Activated CD4-positive, alpha-beta T cell treated with anti-CD3 and anti-CD28 coated beads, Interleukin-10, Interleukin-2, amounts not matched to agents 100 ng/mL and 50 ng/mL, durations not matched to agents 16 hours and 8 hours (primary cell): ENCODE measurements around the gene SCYGR3.

Experiments
- DNase-seq: peaks from one replicate; pipeline ENCODE4 v3.0.0-alpha.2; 2020

The SCYGR3 gene, protein sequence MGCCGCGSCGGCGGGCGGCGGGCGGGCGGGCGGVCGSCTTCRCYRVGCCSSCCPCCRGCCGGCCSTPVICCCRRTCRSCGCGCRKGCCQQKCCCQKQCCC

DNA sequence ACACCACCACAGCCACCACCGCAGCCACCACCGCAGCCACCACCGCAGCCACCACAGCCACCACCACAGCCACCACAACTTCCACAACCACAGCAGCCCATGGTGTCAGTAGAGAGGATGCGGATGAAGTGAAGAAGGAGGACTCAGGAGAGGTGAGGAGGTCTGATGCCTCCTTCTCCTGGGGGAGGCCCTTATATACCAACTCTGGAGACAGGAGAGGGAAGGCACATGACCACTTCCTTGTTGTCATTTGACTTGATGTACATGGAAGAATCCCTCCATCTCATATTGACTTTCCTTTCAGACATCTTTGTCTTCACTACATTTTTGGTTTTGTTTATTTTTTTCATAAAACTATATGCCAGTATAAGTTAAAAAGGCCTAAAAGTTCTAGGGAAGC, at the start of gene SCYGR3:
Gene SCYGR3 (minus strand): TSS at position 101 of the 400 bp plus-strand sequence. CDS start 0 bp downstream, at position 101.
- DNase-seq: no peak

DNA sequence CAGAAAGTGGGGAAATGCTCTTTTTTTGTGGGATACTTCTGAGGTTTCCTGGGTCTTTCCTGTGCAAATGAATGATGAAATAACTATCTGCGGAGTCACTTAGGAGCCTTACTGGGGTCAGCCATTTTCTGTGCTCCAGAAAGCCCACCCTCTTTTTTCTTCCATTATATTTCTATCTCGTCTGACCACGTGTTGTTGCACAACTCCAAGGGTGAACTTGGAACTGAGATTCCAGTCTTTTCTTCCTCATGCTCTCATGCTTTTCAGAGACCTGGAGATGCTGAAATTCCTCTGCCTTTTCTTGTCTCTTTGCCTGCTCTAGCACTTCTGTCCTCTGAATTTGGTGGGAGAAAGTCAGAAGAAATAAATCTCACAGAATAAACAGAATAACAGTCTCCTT, 47.2 kb upstream of the SCYGR3 start:
- DNase-seq: no peak

DNA sequence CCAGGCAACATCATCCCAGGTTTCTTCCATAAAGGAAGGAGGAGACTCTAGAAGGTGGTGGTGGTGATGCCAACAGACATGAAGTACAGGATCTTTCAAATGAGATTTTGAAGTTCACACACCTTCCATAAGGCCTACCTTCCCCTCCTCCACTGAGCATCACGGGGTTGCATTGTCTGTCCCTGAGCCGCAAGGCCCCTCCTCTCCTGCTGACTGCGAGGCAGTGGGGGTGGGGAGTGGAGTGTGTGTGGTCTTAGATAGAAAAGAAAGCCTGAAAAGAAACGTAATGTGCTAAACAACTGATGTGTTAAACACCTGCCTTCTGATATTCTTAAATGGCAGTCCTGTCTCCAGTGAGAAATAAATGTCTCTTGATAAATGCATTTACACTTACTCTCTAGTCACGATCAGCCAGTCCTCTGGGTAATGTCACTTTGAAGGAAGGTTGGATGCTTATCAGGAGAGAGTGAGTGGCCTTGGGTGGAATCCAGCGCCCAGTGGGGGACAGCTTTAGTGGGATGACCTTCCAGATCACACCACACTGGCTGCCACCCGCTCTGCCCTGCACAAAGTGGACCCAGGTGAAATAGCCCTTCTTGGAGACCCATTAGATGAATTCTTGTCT, 46.5 kb upstream of the SCYGR3 start:
- DNase-seq: no peak

DNA sequence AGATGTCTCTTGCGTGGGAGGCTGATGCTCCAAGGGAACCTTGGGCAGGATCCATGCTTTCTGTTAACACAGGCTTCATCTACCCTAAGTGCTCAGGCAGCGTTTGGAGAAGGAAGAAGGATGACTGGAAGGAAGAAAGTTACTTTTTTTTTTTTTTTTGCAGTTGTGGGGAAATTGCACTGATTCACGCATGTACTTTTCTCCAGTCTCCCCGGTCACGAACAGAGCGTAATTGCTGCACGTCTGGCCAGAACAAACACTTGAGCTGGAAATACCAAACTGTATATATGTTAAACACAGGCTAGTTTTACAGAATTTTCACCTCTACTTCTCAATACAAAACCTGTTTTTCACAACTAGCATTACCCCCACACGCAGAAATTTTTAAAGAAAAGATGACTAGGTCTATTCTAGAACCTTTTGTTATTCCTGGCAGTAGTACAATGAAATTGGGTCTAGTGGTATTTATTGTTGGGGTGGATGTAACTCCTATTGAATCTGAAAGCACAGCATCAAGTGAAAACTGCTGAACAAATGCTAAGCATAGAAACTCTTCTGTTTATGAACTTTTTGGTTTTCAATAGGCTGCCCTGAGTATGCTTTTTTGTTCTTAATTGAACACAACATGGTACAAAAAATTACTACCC, 42.7 kb upstream of the SCYGR3 start:
- DNase-seq: no peak

DNA sequence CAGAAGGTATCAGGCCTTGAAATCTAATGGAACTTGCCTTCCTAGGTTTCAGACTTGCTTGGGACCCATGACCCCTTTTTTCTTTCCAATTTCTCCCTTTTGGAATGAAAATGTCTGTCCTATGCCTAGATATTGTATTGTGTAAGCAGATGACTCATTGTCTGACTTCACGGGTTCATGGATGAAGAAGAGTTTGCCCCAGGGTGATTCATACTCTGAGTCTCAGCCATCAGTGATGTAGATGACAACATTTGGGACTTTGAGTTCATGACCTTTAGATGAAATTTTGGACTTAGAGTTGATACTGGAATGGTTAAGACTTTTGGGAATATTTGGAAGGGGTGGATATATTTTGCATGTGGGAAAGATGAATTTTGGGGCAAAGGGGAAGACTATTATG, 40.8 kb upstream of the SCYGR3 start:
- peak; percentile 25 for DNase-seq

DNA sequence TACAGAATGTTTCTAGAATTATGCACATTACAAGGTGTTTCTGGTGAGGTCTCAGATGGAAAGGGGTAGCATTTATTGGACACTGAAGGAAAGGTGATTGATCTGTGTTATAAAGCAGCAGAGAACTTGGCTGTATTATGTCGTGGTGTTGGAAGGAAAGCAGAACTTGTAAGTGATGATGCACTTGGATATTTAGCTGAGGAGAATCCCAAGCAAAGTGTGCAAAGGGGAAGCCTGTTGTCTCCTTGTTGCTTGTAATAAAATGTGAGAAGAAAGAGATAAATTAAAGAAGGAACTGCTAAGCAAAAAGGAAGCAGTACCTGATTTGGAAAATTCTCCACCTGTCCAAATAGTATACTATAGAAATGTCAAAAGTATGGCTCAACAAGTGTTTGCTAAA, 39.8 kb upstream of the SCYGR3 start:
- DNase-seq: no peak

DNA sequence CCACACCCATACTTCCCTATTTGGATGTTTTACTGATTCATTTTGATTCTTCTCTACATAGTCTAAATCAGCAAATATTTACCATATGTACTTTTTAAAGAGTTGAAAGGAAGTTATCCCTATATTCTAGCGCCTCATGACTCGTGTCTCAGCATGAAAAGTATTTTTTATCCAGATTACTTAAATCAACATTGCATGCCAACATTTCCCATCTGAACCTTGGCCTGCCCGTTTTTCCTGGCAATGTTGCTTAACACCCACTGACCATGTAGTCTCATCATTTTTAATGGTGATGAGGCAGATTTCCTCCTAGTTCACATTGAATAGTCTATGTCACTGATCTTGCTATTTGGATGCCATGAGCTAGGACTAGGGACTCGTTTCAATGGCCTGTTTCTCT, 38.8 kb upstream of the SCYGR3 start:
- DNase-seq: no peak

DNA sequence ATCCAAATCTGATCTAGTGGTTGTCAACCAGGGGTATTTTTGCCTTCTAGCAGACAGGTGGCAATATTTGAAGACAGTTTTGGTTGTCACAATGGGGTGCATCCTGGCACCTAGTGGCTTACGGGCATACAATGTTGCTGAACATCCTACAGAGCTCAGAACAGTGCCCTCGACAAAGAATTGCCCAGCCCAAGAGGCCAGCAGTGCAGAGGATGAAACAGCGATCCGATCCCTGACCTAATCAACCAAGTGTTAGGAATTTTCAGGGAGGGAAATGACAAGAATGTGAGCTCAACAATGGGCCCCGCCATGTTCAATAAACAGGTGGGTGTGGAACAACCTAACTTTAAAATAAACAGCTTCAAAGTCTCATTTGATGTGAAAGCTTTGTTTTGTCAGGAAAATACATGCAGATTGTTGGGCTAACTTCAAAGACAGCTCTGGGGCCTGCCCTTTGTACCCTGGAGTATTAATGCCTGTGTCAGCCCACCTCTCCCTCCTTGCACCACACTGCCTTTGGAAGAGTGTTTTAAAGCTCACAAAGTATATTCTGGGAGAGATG, 29.4 kb upstream of the SCYGR3 start:
- DNase-seq: no peak

DNA sequence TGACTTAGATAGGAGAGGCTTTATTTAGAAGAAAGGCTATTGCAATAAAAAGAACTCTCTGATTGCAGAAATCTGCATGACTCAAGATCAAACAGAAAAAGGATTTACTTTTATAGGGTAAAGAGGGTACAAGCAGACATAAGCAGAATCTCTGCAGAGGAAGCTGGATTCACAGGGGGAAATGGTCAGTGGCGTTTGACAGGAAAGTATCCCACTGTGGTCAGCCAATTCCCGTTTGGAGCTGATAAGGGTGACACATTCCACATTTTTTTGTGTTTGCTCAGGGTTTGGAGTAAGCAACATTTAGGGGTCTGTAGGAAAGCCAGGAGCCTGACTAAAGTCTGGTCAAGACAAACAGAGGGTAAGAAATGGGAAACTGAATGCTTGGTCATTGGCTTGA, 28.0 kb upstream of the SCYGR3 start:
- no peak for DNase-seq

DNA sequence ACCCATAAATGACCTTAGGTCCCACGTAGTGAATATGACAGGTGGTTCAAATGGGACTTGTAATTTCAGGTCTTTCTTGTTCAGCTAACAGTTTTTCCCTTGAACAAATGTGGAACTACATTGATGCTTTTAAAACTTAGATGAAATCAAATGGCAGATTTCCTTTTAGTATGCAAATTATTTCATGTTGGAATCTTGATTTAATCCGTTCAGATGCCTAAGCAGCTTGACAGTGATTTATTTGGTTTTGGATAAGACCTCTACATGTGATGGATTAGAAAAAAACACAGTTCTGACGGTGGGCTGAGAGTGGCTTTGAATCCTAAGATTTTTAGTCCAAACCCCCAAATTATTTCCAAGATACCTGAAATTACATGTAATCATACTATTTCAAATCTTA, 19.6 kb upstream of the SCYGR3 start:
- no peak for DNase-seq

DNA sequence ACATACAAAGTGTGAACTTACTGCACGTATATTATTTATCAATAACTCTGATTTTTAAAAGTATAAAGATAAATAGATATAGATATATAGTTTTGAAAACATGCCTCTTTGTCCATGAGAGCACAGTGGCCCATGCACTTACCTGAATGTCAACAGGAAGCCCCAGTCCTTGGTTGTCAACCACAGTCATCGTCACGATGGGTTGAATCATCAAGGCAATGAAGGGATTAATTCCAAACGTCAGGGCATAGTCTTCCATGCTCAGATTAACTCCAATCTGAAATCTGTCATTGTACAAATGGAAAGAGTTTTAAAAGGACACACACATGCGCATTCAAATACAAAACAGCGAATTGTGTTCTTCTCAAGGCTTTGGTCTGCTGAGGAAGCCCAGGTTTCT, 18.2 kb upstream of the SCYGR3 start:
- DNase-seq: no peak

DNA sequence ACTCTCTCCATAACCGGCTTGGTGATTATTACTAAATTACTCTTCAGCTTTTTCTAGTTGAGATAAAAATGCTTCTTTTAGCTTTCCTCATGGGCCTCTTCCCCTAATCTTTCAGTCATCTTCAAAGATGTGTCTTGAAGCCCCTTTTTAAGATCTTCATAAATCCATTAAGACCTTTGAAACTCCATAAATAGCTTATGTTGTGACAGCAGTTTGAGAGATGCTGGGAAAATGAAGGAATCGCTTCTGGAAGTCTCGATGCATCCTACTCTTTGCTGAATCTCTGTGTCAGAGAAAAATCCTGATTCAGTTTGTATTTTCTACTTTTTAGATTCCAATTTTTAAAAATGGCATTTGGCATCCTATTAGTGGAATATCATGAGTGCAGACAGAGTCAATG, 15.7 kb upstream of the SCYGR3 start:
- DNase-seq: no peak

DNA sequence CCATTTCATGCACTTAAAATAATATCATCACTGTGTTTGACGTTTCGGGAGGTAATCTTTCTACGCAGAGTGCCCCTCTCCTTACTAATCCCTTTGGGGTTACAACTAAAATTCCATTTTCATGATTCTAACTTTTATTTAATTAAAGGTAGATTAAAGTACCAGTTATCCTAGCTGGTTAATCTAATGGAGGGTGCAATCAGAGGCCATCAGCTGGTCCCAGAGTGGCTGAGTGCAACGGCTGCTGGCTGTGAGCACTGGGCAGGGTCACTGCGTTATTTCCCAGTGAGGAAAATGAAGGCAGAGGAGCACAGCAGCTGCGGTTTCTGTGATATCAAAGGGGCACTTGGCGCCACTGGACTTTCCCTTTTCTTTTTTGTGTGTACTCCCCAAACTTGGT, 14.8 kb upstream of the SCYGR3 start:
- no peak for DNase-seq

DNA sequence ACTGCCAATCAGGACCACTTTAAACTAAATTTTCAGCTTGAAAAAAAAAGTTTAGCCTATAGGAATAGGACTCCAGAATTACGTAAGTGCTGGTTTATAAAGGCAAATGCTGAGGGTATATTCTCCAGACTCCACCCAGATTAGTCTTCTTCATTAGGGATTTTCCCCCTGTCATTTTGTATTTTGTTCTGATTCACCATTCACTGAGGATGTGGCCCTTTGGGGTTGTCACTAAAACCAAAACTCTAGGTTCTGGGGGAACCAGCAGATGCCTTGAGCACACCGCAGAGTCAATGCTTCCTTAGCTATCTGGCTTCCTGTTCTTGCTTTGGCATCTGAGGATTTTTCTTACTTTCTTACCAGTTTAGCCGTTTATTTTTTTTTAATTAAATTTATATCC, 13.1 kb upstream of the SCYGR3 start:
- DNase-seq: peak; percentile 70

DNA sequence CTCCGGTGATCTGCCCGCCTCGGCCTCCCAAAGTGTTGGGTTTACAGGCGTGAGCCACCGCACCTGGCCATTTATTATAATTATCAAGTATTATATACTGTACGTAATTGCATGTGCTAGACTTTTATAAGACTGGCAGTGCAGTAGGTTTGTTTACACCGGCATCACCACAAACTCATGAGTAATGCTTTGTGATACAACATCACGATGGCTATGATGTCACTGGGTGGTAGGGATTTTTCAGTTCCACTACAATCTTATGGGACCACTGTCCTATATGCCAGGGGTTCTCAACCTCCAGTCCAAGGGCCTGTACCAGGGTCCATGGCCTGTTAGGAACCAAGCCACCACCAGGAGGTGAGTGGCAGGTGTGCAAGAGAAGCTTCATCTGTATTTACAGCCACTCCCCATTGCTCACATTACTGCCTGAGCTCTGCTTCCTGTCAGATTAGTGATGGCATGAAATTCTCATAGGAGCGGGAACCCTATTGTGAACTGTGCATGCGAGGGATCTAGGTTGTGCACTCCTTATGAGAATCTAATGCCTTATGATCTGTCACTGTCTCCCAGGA, 12.0 kb upstream of the SCYGR3 start:
- no peak for DNase-seq

DNA sequence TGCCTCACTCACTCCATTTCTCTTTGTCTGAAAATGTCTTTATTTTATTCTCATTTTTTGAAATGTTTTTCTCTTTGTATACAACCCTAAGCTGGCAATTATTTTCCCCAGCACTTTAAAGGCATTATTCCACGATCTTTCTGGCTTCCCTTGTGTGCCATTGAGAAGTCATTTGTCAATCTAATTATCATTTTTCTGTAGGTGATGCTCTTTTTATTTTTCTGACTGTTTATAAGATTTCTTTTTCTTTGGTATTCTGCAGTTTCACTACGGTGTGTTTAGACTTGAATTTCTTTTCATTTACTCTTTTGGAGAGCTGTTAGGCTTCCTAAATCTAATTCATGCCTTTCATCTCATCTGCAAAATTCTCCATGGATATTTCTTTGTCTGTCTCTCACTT, 10.8 kb upstream of the SCYGR3 start:
- DNase-seq: no peak

DNA sequence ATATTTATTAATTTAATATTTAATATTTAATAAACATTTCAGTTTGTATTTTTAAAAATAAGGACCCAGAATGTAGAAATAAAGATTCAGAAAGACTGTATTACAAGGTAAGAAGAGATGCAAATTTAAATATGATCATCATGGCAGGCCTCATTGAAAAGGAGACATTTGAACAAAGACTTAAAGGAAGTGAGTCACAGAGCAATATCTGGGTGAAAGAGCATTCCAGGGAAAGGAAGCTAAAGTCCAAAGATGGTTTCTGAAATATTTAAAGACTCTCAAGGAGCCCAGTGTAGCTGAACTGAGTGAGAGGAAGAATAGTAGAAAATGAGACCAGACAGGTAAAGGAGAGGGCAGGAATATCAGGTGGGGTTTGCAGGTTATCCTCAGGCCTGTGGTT, 8.6 kb upstream of the SCYGR3 start:
- no peak for DNase-seq

DNA sequence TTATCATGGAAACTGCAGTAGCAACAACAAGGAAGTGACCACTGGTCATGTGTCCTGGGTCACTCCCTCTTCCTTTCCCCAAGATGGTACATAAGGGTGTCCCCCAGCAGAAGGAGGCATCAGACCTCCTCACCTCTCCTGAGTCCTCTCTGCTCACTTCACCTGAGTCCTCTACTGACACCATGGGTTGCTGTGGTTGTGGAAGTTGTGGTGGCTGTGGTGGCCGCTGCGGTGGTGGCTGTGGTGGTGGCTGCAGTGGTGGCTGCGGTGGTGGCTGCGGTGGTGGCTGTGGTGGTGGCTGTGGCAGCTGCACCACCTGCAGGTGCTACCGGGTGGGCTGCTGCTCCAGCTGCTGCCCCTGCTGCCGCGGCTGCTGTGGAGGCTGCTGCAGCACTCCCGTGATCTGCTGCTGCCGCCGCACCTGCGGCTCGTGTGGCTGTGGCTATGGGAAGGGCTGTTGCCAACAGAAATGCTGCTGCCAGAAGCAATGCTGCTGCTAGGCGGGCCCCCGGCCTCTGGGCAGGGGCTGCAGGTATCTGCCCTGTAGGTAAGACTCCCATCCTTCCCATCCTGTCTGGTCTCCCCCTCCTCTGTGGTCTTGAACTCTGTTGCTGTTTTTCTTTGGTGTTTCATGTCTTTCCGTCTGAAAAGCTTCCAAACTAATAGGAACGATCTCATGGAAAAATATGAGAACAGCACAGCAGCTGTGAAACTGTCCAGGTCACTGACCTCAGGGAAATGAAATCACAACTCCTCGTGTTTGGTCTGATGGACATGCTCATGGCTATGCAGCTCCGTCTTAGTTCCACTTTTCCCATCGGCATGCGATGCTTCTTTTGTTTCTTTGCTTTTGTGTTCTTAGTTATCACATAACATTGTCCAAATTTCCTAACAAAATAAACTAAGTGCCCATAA, 2.9 kb upstream of the SCYGR3 start, which contains the start of gene SCYGR4:
Gene SCYGR4 (plus strand): TSS at position 183 of the 915 bp plus-strand sequence. CDS start 0 bp downstream, at position 183.
- DNase-seq: no peak

DNA sequence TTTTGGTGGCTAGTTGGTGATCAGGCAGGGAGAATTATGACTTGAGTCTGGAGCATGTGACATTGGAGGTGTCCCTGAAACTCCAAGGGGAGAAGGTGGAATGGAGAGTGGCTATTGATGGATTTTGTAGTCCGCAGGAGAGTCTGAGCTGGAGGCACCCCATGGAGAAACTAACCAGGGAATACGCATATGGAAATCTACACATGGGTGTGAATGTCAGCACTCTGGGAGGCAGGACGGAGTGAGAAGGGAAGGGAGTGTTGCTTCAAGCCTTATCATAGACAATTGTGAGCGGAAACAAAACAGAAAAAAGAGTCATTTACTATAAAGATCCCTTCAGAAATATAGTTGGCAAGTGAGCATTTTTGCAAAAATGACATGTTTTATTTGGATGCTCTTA, 2.0 kb upstream of the SCYGR3 start:
- no peak for DNase-seq

DNA sequence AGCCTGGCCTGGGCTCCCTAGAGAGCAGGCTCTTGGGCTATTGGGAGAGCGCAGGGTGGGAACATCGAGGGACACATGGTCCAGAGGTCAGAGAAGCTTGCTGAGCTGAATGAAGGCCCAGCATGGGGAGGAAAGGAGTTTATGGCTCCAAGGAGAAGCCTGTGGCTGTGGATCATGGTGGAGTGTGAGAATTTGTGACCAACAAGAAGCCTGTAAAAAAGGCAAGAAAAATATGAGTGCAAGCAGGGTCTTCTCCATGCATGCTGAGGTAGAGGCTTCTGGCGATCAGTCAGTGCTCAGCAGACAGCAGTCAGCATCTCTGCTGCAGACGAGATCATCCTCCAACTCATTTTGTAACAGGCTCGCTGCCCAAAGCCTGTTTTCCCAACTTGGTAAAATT, 1.3 kb upstream of the SCYGR3 start:
- DNase-seq: no peak

DNA sequence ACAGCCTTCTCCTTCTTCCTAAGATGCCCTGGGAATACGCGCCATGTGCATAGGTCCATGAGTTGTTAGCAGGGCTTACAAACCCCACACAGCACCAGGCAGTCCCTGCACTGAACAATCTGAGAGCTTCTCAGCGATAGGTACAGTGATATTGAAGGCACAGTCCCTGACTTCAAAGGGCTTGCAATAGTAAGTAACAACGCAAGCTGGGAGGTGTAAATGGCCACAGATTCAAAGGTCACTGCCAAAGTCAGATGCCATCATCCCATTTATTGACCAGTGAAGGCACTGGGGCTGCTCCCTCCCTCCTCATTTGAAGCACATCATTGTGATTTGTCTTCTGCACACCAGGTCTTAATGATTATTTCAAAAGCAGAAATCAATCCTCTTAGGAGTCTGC, 541 bp upstream of the SCYGR3 start:
- no peak for DNase-seq

DNA sequence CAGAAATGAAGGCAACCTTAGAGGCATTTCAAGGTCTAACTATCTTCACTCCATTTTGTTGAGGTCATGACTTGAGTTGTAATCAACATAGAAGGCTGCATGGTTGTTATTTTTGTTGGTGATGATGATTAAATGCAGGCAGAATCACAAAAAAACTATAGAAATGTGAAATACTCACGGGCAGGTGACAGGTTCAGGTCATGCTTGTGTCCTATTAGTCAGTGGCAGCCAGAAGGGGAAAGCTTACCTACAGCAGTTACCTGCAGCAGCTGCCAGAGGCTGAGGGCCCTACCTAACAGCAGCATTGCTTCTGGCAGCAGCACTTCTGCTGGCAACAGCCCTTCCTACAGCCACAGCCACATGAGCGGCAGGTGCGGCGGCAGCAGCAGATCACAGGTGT, 394 bp downstream of the SCYGR3 start:
- DNase-seq: no peak

DNA sequence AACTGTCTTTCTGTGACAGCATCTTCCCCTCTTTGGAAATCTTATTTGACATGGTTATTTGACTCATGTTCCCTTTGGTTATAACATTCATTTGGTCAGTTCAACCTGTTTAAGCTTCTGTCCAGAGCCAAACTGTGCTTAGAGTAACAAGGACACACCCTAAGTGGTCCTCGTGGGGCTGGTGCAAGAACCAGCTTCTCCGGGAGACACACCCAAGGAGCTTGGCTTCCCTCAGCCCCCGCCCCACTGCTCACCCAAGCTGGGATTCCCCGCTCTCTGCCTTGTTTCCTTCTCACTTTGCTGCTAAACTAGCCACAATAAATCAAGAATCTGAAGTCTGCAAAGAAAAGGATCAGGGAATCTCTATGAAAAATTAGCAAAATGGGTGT, 1.4 kb downstream of the SCYGR3 start:
- DNase-seq: no peak
